Activated naive CD4-positive, alpha-beta T cell treated with anti-CD3 and anti-CD28 coated beads for 36 hours (primary cell): Measurements from ENCODE around the gene TUBB. TPM values are rescaled to one million over a fixed set of nuclear protein-coding genes. Genes with fewer than 3 reads are reported as not detected.
"Not testable (repeated sequence)": the region's sequence is repeated elsewhere in the genome, so short reads cannot be mapped to it uniquely, and the experiment has no call there.

Source experiments
- CTCF ChIA-PET: fragments of 350-600 bp; sonication (Branson Sonifier 250); formaldehyde crosslinking; loops from one replicate; lab custom pipeline; 2021; ENCODE audit warnings: antibody characterized with exemption; lab: Charles Lee
- DNase-seq: peaks from one replicate; pipeline ENCODE4 v3.0.0-alpha.2; 2020
- H3K27ac Mint-ChIP-seq: one replicate; pipeline ENCODE4 v1.8.0; 2021; ENCODE audit warnings: mild to moderate bottlenecking, mixed read lengths
- H3K27me3 Mint-ChIP-seq: one replicate; pipeline ENCODE4 v1.8.0; 2021; ENCODE audit warnings: low read depth, mixed read lengths
- H3K36me3 Mint-ChIP-seq: one replicate; pipeline ENCODE4 v1.8.0; 2021; ENCODE audit warnings: low read depth, mixed read lengths
- H3K4me1 Mint-ChIP-seq: one replicate; pipeline ENCODE4 v1.8.0; 2021; ENCODE audit warnings: low read depth, mixed read lengths
- H3K4me3 Mint-ChIP-seq: one replicate; pipeline ENCODE4 v1.8.0; 2021; ENCODE audit warnings: mild to moderate bottlenecking, moderate library complexity, mixed read lengths
- H3K9me3 Mint-ChIP-seq: one replicate; pipeline ENCODE4 v1.8.0; 2021; ENCODE audit warnings: mixed read lengths
- intact Hi-C: fragments of 100-400 bp; cut with micrococcal nuclease; formaldehyde crosslinking; loops from one replicate; pipeline ENCODE4 v1.15.1; 2023
- total RNA-seq, 2 experiments: library from RNA; stranded (reverse); gene quantifications; one replicate each; pipeline ENCODE4 v1.2.3, GENCODE V29; 2021

The TUBB gene
- total RNA-seq, 2 experiments from 2014 or later: 1,781 to 1,838 TPM

GRCh38 chr6:30711758-30712380, 8.3 kb upstream of the TUBB start:
- H3K27me3 Mint-ChIP-seq: no peaks in the 10 kb centered on the region
- DNase-seq: no peak
- H3K4me3 Mint-ChIP-seq: no peak overlapping the region
- peak overlapping the region; percentile 33 for H3K27ac Mint-ChIP-seq
- H3K4me1 Mint-ChIP-seq: peaks cover 35% of the 10 kb centered on the region
- no peaks in the 10 kb centered on the region for H3K9me3 Mint-ChIP-seq
- peaks cover 71% of the 10 kb centered on the region for H3K36me3 Mint-ChIP-seq
- intact Hi-C loops: no loop called here
- CTCF ChIA-PET: interaction anchor here (0.8 to 3.0 kb wide), 4 partner anchors 19 to 98 kb away, joined by 3 to 10 read pairs (median 4); no protein-coding TSS in a partner anchor

GRCh38 chr6:30712441-30712945, 7.7 kb upstream of the TUBB start:
- no peak for DNase-seq
- H3K4me1 Mint-ChIP-seq: peaks cover 35% of the 10 kb centered on the region
- CTCF ChIA-PET: interaction anchor here (1.3 to 3.0 kb wide), 2 partner anchors 18 to 34 kb away, joined by 3 to 10 read pairs; no protein-coding TSS in a partner anchor
- no peak overlapping the region for H3K4me3 Mint-ChIP-seq
- intact Hi-C loops: no loop called here
- H3K9me3 Mint-ChIP-seq: no peaks in the 10 kb centered on the region
- no peaks in the 10 kb centered on the region for H3K27me3 Mint-ChIP-seq
- no peak overlapping the region for H3K27ac Mint-ChIP-seq
- peaks cover 72% of the 10 kb centered on the region for H3K36me3 Mint-ChIP-seq

GRCh38 chr6:30714263-30714662, 5.9 kb upstream of the TUBB start:
- peaks cover 66% of the 10 kb centered on the region for H3K36me3 Mint-ChIP-seq
- intact Hi-C loops: no loop called here
- H3K4me3 Mint-ChIP-seq: no peak overlapping the region
- CTCF ChIA-PET: interaction anchor here (0.6 kb wide), 1 partner anchor 260 kb away, joined by 4 read pairs; no protein-coding TSS in a partner anchor
- peaks cover 47% of the 10 kb centered on the region for H3K4me1 Mint-ChIP-seq
- H3K9me3 Mint-ChIP-seq: no peaks in the 10 kb centered on the region
- no peaks in the 10 kb centered on the region for H3K27me3 Mint-ChIP-seq
- no peak overlapping the region for H3K27ac Mint-ChIP-seq
- no peak for DNase-seq

- H3K4me3 Mint-ChIP-seq: peak overlapping the region; percentile 98
- H3K27me3 Mint-ChIP-seq: no peaks in the 10 kb centered on the region
- intact Hi-C loops: loop anchor here (1.0 to 5.0 kb wide), 7 partner anchors 35 to 485 kb away; partner anchors contain the start of genes GNL1, GTF2H4, HLA-E and MRPS18B
- peaks cover 49% of the 10 kb centered on the region for H3K4me1 Mint-ChIP-seq
- H3K27ac Mint-ChIP-seq: peak overlapping the region; percentile 99
- no peaks in the 10 kb centered on the region for H3K9me3 Mint-ChIP-seq
- CTCF ChIA-PET: interaction anchor here (1.2 to 2.9 kb wide), 2 partner anchors 35 to 38 kb away, joined by 7 to 13 read pairs; no protein-coding TSS in a partner anchor
- no peak for DNase-seq
- H3K36me3 Mint-ChIP-seq: peaks cover 64% of the 10 kb centered on the region
Measured at GRCh38 chr6:30716879-30717128, 3.3 kb upstream of the TUBB start.

- peak within 1 kb of the TSS; percentile 98 for H3K4me3 Mint-ChIP-seq
- no peaks in the 10 kb centered on the region for H3K27me3 Mint-ChIP-seq
- intact Hi-C loops: loop anchor here (1.0 to 5.0 kb wide), 7 partner anchors 35 to 485 kb away; partner anchors contain the start of genes GNL1, GTF2H4, HLA-E and MRPS18B
- peaks cover 64% of the 10 kb centered on the region for H3K36me3 Mint-ChIP-seq
- peak within 1 kb of the TSS; percentile 99 for H3K27ac Mint-ChIP-seq
- DNase-seq: peak; percentile 100
- peaks cover 45% of the 10 kb centered on the region for H3K4me1 Mint-ChIP-seq
- H3K9me3 Mint-ChIP-seq: no peaks in the 10 kb centered on the region
- CTCF ChIA-PET: interaction anchor here (1.2 to 2.9 kb wide), 2 partner anchors 36 to 38 kb away, joined by 7 to 13 read pairs; no protein-coding TSS in a partner anchor
Measured at GRCh38 chr6:30717129-30717844, 2.9 kb upstream of the TUBB start, which contains the start of gene MDC1. MDC1 (minus strand) TSS chr6:30717281; CDS start chr6:30715175, 2,106 bp downstream.

- Mint-ChIP-seq H3K4me3 (peak overlapping the region; percentile 98), H3K36me3 (peaks cover 64% of the 10 kb centered on the region)
- CTCF ChIA-PET: interaction anchor here (1.2 to 2.9 kb wide), 4 partner anchors 12 to 39 kb away, joined by 4 to 13 read pairs (median 6); no protein-coding TSS in a partner anchor
Measured at GRCh38 chr6:30717845-30718720, 2.1 kb upstream of the TUBB start.

GRCh38 chr6:30719356-30719755, 796 bp upstream of the TUBB start:
- intact Hi-C loops: loop anchor here (5.0 kb wide), 1 partner anchor 483 kb away; no protein-coding TSS in a partner anchor
- Mint-ChIP-seq H3K9me3 (no peaks in the 10 kb centered on the region), H3K4me3 (peak overlapping the region; percentile 98), H3K27me3 (no peaks in the 10 kb centered on the region), H3K4me1 (peaks cover 56% of the 10 kb centered on the region), H3K27ac (peak overlapping the region; percentile 97), H3K36me3 (peaks cover 67% of the 10 kb centered on the region)
- CTCF ChIA-PET: interaction anchor here (0.7 to 1.5 kb wide), 4 partner anchors 11 to 37 kb away, joined by 3 to 6 read pairs (median 4); partner anchors contain the start of gene FLOT1
- DNase-seq: no peak

More at GRCh38 chr6:30717845-30718720, 2.1 kb upstream of the TUBB start:
- intact Hi-C loops: loop anchor here (1.0 to 5.0 kb wide), 7 partner anchors 36 to 484 kb away; partner anchors contain the start of genes GNL1, GTF2H4, HLA-E and MRPS18B
- H3K27me3 Mint-ChIP-seq, H3K9me3 Mint-ChIP-seq, DNase-seq: not testable (repeated sequence)
- Mint-ChIP-seq H3K27ac (peak overlapping the region; percentile 97), H3K4me1 (peaks cover 44% of the 10 kb centered on the region)

- Mint-ChIP-seq H3K4me3 (peak overlapping the region; percentile 98), H3K27ac (peak overlapping the region; percentile 97), H3K36me3 (peaks cover 67% of the 10 kb centered on the region), H3K27me3 (no peaks in the 10 kb centered on the region), H3K9me3 (no peaks in the 10 kb centered on the region), H3K4me1 (peaks cover 55% of the 10 kb centered on the region)
- DNase-seq: peak; percentile 64
- CTCF ChIA-PET: interaction anchor here (0.6 to 19.6 kb wide), 8 partner anchors 10 to 109 kb away, joined by 3 to 346 read pairs (median 9); partner anchors contain the start of genes DHX16 and MRPS18B
- intact Hi-C loops: loop anchor here (1.0 to 5.0 kb wide), 6 partner anchors 14 to 508 kb away; partner anchors contain the start of genes ABCF1, C6orf136, GNL1 and TRIM26
Measured at GRCh38 chr6:30720738-30721197, 616 bp downstream of the TUBB start.

- H3K27me3 Mint-ChIP-seq: no peaks in the 10 kb centered on the region
- H3K27ac Mint-ChIP-seq: peak overlapping the region; percentile 97
- DNase-seq: peak; percentile 92
- CTCF ChIA-PET: interaction anchor here (0.6 to 19.6 kb wide), 14 partner anchors 9 to 366 kb away, joined by 3 to 346 read pairs (median 6); partner anchors contain the start of genes ABCF1 and DHX16
- peak overlapping the region; percentile 98 for H3K4me3 Mint-ChIP-seq
- intact Hi-C loops: loop anchor here (1.0 to 5.0 kb wide), 6 partner anchors 13 to 509 kb away; partner anchors contain the start of genes ABCF1, C6orf136, GNL1 and TRIM26
- peaks cover 49% of the 10 kb centered on the region for H3K4me1 Mint-ChIP-seq
- no peaks in the 10 kb centered on the region for H3K9me3 Mint-ChIP-seq
- peaks cover 65% of the 10 kb centered on the region for H3K36me3 Mint-ChIP-seq
Measured at GRCh38 chr6:30721198-30722024, 1.3 kb downstream of the TUBB start.

- peak overlapping the region; percentile 98 for H3K4me3 Mint-ChIP-seq
- peak overlapping the region; percentile 97 for H3K27ac Mint-ChIP-seq
- DNase-seq, H3K9me3 Mint-ChIP-seq, H3K27me3 Mint-ChIP-seq: not testable (repeated sequence)
- H3K36me3 Mint-ChIP-seq: peaks cover 60% of the 10 kb centered on the region
- intact Hi-C loops: loop anchor here (5.0 kb wide), 1 partner anchor 510 kb away; the partner anchor contains the start of gene TRIM26
- CTCF ChIA-PET: interaction anchor here (0.7 to 19.6 kb wide), 17 partner anchors 9 to 365 kb away, joined by 3 to 346 read pairs (median 6); partner anchors contain the start of genes ABCF1, DHX16 and NRM
- peaks cover 46% of the 10 kb centered on the region for H3K4me1 Mint-ChIP-seq
Measured at GRCh38 chr6:30722025-30722279, 1.8 kb downstream of the TUBB start.
